Activated B cell treated with CpG ODN at 0.5 μM for 24 hours (primary cell): ENCODE data around the gene NCAM2. TPM values are rescaled to one million over a fixed set of nuclear protein-coding genes. Genes with fewer than 3 reads are reported as not detected.

Source experiments
- ATAC-seq: fragments of 200-7000 bp; cut with Tn5 transposase; one replicate; pipeline ENCODE4 v1.10.0; 2021; ENCODE audit warnings: low read depth, mild to moderate bottlenecking, moderate library complexity
- CTCF ChIA-PET: fragments of 350-600 bp; sonication (Branson Sonifier 250); formaldehyde crosslinking; loops from one replicate; lab custom pipeline; 2021; ENCODE audit warnings: antibody characterized with exemption; lab: Charles Lee
- POLR2A ChIA-PET: fragments of 350-600 bp; sonication (Branson Sonifier 250); formaldehyde crosslinking; loops from one replicate; lab custom pipeline; 2021; ENCODE audit warnings: antibody characterized with exemption; lab: Charles Lee
- DNase-seq: peaks from one replicate; pipeline ENCODE4 v3.0.0; 2022
- H3K27ac Mint-ChIP-seq: one replicate; pipeline ENCODE4 v1.8.0; 2020; ENCODE audit warnings: mixed read lengths
- H3K27me3 Mint-ChIP-seq: one replicate; pipeline ENCODE4 v1.8.0; 2021; ENCODE audit warnings: mixed read lengths
- H3K36me3 Mint-ChIP-seq: one replicate; pipeline ENCODE4 v1.8.0; 2021; ENCODE audit warnings: low read depth, mixed read lengths
- H3K4me1 Mint-ChIP-seq: one replicate; pipeline ENCODE4 v1.8.0; 2021; ENCODE audit warnings: mixed read lengths
- H3K4me3 Mint-ChIP-seq: one replicate; pipeline ENCODE4 v1.8.0; 2020; ENCODE audit warnings: mild to moderate bottlenecking, mixed read lengths
- H3K9me3 Mint-ChIP-seq: one replicate; pipeline ENCODE4 v1.8.0; 2020; ENCODE audit warnings: mixed read lengths
- CTCF ChIP-seq: fragments of 200-600 bp; IDR thresholded peaks from one replicate; pipeline ENCODE4 v1.8.0; 2022; ENCODE audit warnings: antibody characterized with exemption, mild to moderate bottlenecking
- intact Hi-C: fragments of 100-400 bp; cut with micrococcal nuclease; formaldehyde crosslinking; loops from one replicate; pipeline ENCODE4 v1.15.1; 2024
- total RNA-seq: library from RNA; stranded (reverse); gene quantifications from 2 replicates; pipeline ENCODE4 v1.2.3, GENCODE V29; 2022

Gene NCAM2
- total RNA-seq, 1 donor from 2014 or later, result not detected

GRCh38 chr21:21052672-21053071 is 54.5 kb downstream of the NCAM2 start:
- ATAC-seq, result no peak
- no peaks in the 10 kb centered on the region for H3K27me3 Mint-ChIP-seq
- intact Hi-C loops, result no loop called here
- H3K4me1 Mint-ChIP-seq, result no peaks in the 10 kb centered on the region
- TF ChIP-seq CTCF, result no peak
- no peak for DNase-seq
- no peaks in the 10 kb centered on the region for H3K36me3 Mint-ChIP-seq
- POLR2A ChIA-PET, result no interaction called here
- no peak overlapping the region for H3K27ac Mint-ChIP-seq
- CTCF ChIA-PET, result no interaction called here
- no peak overlapping the region for H3K4me3 Mint-ChIP-seq
- H3K9me3 Mint-ChIP-seq, result peaks cover 3% of the 10 kb centered on the region

- ChIA-PET POLR2A (no interaction called here), CTCF (no interaction called here)
- DNase-seq, result no peak
- TF ChIP-seq CTCF, result no peak
- intact Hi-C loops, result no loop called here
- Mint-ChIP-seq H3K27ac (no peak overlapping the region), H3K4me1 (no peaks in the 10 kb centered on the region), H3K4me3 (no peak overlapping the region), H3K9me3 (no peaks in the 10 kb centered on the region), H3K36me3 (no peaks in the 10 kb centered on the region), H3K27me3 (no peaks in the 10 kb centered on the region)
- no peak for ATAC-seq
Observed at GRCh38 chr21:21057349-21058062, 59.3 kb downstream of the NCAM2 start.

GRCh38 chr21:21063828-21064227 is 65.6 kb downstream of the NCAM2 start:
- ChIA-PET CTCF (no interaction called here), POLR2A (no interaction called here)
- DNase-seq (no peak), ATAC-seq (no peak)
- Mint-ChIP-seq H3K4me3 (no peak overlapping the region), H3K27me3 (no peaks in the 10 kb centered on the region), H3K4me1 (no peaks in the 10 kb centered on the region), H3K36me3 (no peaks in the 10 kb centered on the region), H3K9me3 (no peaks in the 10 kb centered on the region), H3K27ac (no peak overlapping the region)
- no peak for TF ChIP-seq CTCF
- intact Hi-C loops, result no loop called here

DNA sequence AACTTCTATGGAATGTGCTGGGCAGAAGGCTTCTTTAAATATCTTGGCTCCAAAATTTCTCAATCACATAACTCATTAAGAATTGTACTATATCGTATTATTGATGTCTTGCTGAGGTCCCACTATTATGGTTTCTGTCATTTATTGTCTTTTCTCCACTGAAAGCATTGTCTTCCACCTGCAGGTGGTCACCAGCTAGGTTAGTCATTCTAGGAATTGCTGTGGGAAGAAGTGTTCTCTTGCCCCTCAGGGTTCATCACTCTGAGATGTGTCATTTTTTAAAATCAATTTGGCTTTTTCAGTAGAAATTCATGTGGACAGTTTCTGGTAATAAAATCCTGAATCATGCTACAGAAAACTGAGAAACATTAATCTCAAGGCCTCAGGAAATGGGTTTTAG is 66.1 kb downstream of the NCAM2 start:
- no peaks in the 10 kb centered on the region for H3K9me3 Mint-ChIP-seq
- no peaks in the 10 kb centered on the region for H3K36me3 Mint-ChIP-seq
- ATAC-seq (no peak), DNase-seq (no peak)
- intact Hi-C loops, result no loop called here
- no peak overlapping the region for H3K27ac Mint-ChIP-seq
- H3K27me3 Mint-ChIP-seq, result no peaks in the 10 kb centered on the region
- CTCF ChIA-PET, result no interaction called here
- no peak for TF ChIP-seq CTCF
- no peaks in the 10 kb centered on the region for H3K4me1 Mint-ChIP-seq
- H3K4me3 Mint-ChIP-seq, result no peak overlapping the region
- POLR2A ChIA-PET, result no interaction called here

GRCh38 chr21:21067375-21067774 is 69.2 kb downstream of the NCAM2 start:
- Mint-ChIP-seq H3K4me1 (no peaks in the 10 kb centered on the region), H3K4me3 (no peak overlapping the region), H3K9me3 (no peaks in the 10 kb centered on the region), H3K27me3 (no peaks in the 10 kb centered on the region), H3K27ac (no peak overlapping the region), H3K36me3 (no peaks in the 10 kb centered on the region)
- CTCF ChIA-PET, result no interaction called here
- DNase-seq (no peak), ATAC-seq (no peak)
- intact Hi-C loops, result no loop called here
- POLR2A ChIA-PET, result no interaction called here
- TF ChIP-seq CTCF, result no peak
